ENCODE measurements around the gene EXOC6B.
"Not testable (repeated sequence)": the region's sequence is repeated elsewhere in the genome, so short reads cannot be mapped to it uniquely, and the experiment has no call there.

The EXOC6B gene

GRCh38 chr2:72427022-72427861 lies 398.6 kb downstream of the EXOC6B start:
- no peak for DNase-seq (ENCODE audit: low spot score)

GRCh38 chr2:72425996-72426395 lies 399.8 kb downstream of the EXOC6B start:
- DNase-seq (ENCODE audit: low spot score) = no peak

GRCh38 chr2:72423756-72424155 lies 402.1 kb downstream of the EXOC6B start:
- no peak for DNase-seq (ENCODE audit: low spot score)

GRCh38 chr2:72421771-72422379 lies 404.0 kb downstream of the EXOC6B start:
- not testable (repeated sequence) for DNase-seq (ENCODE audit: low spot score)

- no peak for DNase-seq (ENCODE audit: low spot score)
These were observed 409.9 kb downstream of the EXOC6B start for GRCh38 chr2:72415781-72416475.

GRCh38 chr2:72415241-72415661 lies 410.6 kb downstream of the EXOC6B start:
- DNase-seq (ENCODE audit: low spot score) = no peak

- DNase-seq (ENCODE audit: low spot score) = no peak
These were observed 411.6 kb downstream of the EXOC6B start for GRCh38 chr2:72414137-72414760.

- DNase-seq (ENCODE audit: low spot score) = no peak
These were observed 412.1 kb downstream of the EXOC6B start for GRCh38 chr2:72413716-72414115.

GRCh38 chr2:72412214-72412613 lies 413.6 kb downstream of the EXOC6B start:
- DNase-seq (ENCODE audit: low spot score) = no peak

GRCh38 chr2:72399879-72400278 lies 426.0 kb downstream of the EXOC6B start:
- DNase-seq (ENCODE audit: low spot score) = no peak

- no peak for DNase-seq (ENCODE audit: low spot score)
These were observed 430.7 kb downstream of the EXOC6B start for GRCh38 chr2:72395096-72395495.

- DNase-seq (ENCODE audit: low spot score) = no peak
These were observed 431.2 kb downstream of the EXOC6B start for GRCh38 chr2:72394541-72395070.

GRCh38 chr2:72389447-72389846 lies 436.4 kb downstream of the EXOC6B start:
- no peak for DNase-seq (ENCODE audit: low spot score)

- DNase-seq (ENCODE audit: low spot score) = no peak
These were observed 437.6 kb downstream of the EXOC6B start for GRCh38 chr2:72388263-72388662.

- DNase-seq (ENCODE audit: low spot score) = no peak
These were observed 439.5 kb downstream of the EXOC6B start for GRCh38 chr2:72386288-72386687.

- no peak for DNase-seq (ENCODE audit: low spot score)
These were observed 447.0 kb downstream of the EXOC6B start for GRCh38 chr2:72378753-72379348.

- peak; percentile 30 for DNase-seq (ENCODE audit: low spot score)
These were observed 458.2 kb downstream of the EXOC6B start for GRCh38 chr2:72367530-72368225.

- DNase-seq (ENCODE audit: low spot score) = no peak
These were observed 462.4 kb downstream of the EXOC6B start for GRCh38 chr2:72363406-72363805.

GRCh38 chr2:72362733-72363132 lies 463.1 kb downstream of the EXOC6B start:
- no peak for DNase-seq (ENCODE audit: low spot score)

GRCh38 chr2:72361521-72361920 lies 464.3 kb downstream of the EXOC6B start:
- no peak for DNase-seq (ENCODE audit: low spot score)

GRCh38 chr2:72361042-72361441 lies 464.8 kb downstream of the EXOC6B start:
- DNase-seq (ENCODE audit: low spot score) = no peak

Data from HuH-7 (cell line).